ENCODE measurements around the gene DHX58. TPM values are rescaled to one million over a fixed set of nuclear protein-coding genes. Genes with fewer than 3 reads are reported as not detected.

Gene DHX58
- total and polyA plus RNA-seq, 2 donors from 2014 or later, result 22.1 to 27.5 TPM

DNA sequence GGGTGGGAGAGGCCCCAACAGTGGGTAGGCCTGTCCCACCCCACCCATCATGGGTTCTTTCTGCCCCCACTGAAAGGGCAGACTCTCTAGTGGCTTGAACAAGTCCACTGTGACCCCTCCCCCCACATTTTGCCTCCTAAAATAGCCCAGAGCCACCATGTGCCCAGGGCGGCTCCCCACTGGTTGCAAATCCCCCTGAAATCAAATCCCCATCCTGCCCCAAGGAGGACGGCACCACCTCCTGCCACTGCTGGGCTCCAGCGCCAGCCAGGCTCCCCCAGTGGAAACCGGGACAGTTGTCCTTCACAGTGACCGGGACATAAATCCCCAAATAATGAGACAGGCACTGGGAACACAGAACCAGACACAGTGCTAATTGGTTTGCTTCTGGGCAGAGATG, 34.8 kb downstream of the DHX58 start:
- H3K27ac ChIP-seq (ENCODE audit: low read depth in 2 of 2, low read length in 2 of 2), result no peak overlapping the region
- no peaks in the 10 kb centered on the region for H3K27me3 ChIP-seq (ENCODE audit: control insufficient read depth, insufficient read depth, low read length)
- H3K4me3 ChIP-seq (ENCODE audit: low read length in 3 of 3), result no peak overlapping the region
- intact Hi-C loops (cut with DNase I), result no loop called here
- no peaks in the 10 kb centered on the region for H3K36me3 ChIP-seq (ENCODE audit: control insufficient read depth in 2 of 3, insufficient read depth in 3 of 3, low read length in 3 of 3)
- DNase-seq, result no peak
- FAIRE-seq, result no peak
- no peak for TF ChIP-seq CTCF (IDR thresholded peaks at IDR 0.05; ENCODE audit: borderline replicate concordance, extremely low read depth, insufficient read depth)
- H3K4me1 ChIP-seq (ENCODE audit: control insufficient read depth in 2 of 3, insufficient read depth in 2 of 3, low read depth in 1 of 3, low read length in 3 of 3), result no peaks in the 10 kb centered on the region
- H3K9ac ChIP-seq (ENCODE audit: low read length in 3 of 3), result no peak overlapping the region
- no peaks in the 10 kb centered on the region for H3K9me3 ChIP-seq (ENCODE audit: control insufficient read depth in 2 of 3, insufficient read depth in 1 of 3, low read length in 3 of 3)

DNA sequence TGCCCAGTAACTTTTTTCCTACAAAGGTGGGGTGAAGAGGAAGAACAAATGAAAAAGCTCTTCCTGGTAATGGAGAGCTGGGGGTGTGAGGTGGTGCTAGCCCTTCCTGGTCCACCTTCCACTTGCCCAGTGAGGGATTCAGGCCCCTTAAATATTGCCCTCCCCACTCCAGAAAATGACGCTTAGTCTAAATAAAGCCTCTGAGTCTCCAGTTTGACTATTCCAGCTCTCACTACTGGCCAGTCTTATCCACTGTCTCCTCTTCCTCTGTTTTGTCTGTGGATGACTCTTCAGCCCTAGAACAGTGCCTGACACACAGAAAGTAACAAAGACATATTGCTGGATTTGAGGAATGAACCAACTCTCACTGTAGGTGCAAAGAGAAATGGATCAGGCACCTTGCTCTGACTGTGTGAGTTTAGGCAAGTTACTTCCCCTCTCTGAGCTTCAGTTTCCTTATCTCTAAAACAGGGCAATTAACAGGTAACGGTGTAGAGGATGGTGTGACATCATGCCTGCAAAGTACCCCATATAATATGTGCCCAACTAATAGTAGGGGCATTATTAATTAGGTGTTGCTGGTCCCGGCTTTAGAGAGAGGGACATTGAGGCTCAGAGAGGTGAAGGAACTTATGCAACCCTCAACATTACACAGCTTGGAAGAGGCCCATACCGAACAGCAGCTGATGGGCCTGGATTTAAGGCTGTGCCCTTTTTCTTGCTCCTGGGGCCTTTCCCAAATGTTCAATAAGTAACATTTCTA, 35.5 kb downstream of the DHX58 start:
- H3K4me3 ChIP-seq (ENCODE audit: low read length in 3 of 3), result no peak overlapping the region
- intact Hi-C loops (cut with DNase I), result no loop called here
- H3K36me3 ChIP-seq (ENCODE audit: control insufficient read depth in 2 of 3, insufficient read depth in 3 of 3, low read length in 3 of 3), result no peaks in the 10 kb centered on the region
- FAIRE-seq (no peak), DNase-seq (no peak)
- H3K27me3 ChIP-seq (ENCODE audit: control insufficient read depth, insufficient read depth, low read length), result no peaks in the 10 kb centered on the region
- H3K4me1 ChIP-seq (ENCODE audit: control insufficient read depth in 2 of 3, insufficient read depth in 2 of 3, low read depth in 1 of 3, low read length in 3 of 3), result no peaks in the 10 kb centered on the region
- no peaks in the 10 kb centered on the region for H3K9me3 ChIP-seq (ENCODE audit: control insufficient read depth in 2 of 3, insufficient read depth in 1 of 3, low read length in 3 of 3)
- no peak overlapping the region for H3K27ac ChIP-seq (ENCODE audit: low read depth in 2 of 2, low read length in 2 of 2)
- TF ChIP-seq CTCF (IDR thresholded peaks at IDR 0.05; ENCODE audit: borderline replicate concordance, extremely low read depth, insufficient read depth), result no peak
- no peak overlapping the region for H3K9ac ChIP-seq (ENCODE audit: low read length in 3 of 3)

GRCh38 chr17:42075789-42076188, 36.7 kb downstream of the DHX58 start:
- no peak for TF ChIP-seq CTCF (IDR thresholded peaks at IDR 0.05; ENCODE audit: borderline replicate concordance, extremely low read depth, insufficient read depth)
- no peaks in the 10 kb centered on the region for H3K36me3 ChIP-seq (ENCODE audit: control insufficient read depth in 2 of 3, insufficient read depth in 3 of 3, low read length in 3 of 3)
- no peaks in the 10 kb centered on the region for H3K4me1 ChIP-seq (ENCODE audit: control insufficient read depth in 2 of 3, insufficient read depth in 2 of 3, low read depth in 1 of 3, low read length in 3 of 3)
- FAIRE-seq, result no peak
- no peaks in the 10 kb centered on the region for H3K27me3 ChIP-seq (ENCODE audit: control insufficient read depth, insufficient read depth, low read length)
- no peak overlapping the region for H3K27ac ChIP-seq (ENCODE audit: low read depth in 2 of 2, low read length in 2 of 2)
- H3K9ac ChIP-seq (ENCODE audit: low read length in 3 of 3), result no peak overlapping the region
- no peak overlapping the region for H3K4me3 ChIP-seq (ENCODE audit: low read length in 3 of 3)
- H3K9me3 ChIP-seq (ENCODE audit: control insufficient read depth in 2 of 3, insufficient read depth in 1 of 3, low read length in 3 of 3), result no peaks in the 10 kb centered on the region
- intact Hi-C loops (cut with DNase I), result no loop called here
- DNase-seq, result no peak
